ENCODE measurements around the gene BAIAP2. TPM values are rescaled to one million over a fixed set of nuclear protein-coding genes. Genes with fewer than 3 reads are reported as not detected.

Gene BAIAP2
- total RNA-seq, 2 donors from 2014 or later = 9.9 to 15.6 TPM

- no peaks in the 10 kb centered on the region for H3K36me3 ChIP-seq
- H3K27ac ChIP-seq = no peak overlapping the region
- no peak for ATAC-seq (ENCODE audit: insufficient number of reproducible peaks, low FRiP score, low read depth)
- no peak overlapping the region for H3K4me3 ChIP-seq
- no peak for DNase-seq (ENCODE audit: low spot score)
- peaks cover 3 to 11% of the 10 kb centered on the region in 2 donors for H3K4me1 ChIP-seq (ENCODE audit: control insufficient read depth in 1 of 2, low read depth in 2 of 2)
- H3K9me3 ChIP-seq = no peaks in the 10 kb centered on the region
- no peak for TF ChIP-seq CTCF (IDR thresholded peaks at IDR 0.05)
- no peaks in the 10 kb centered on the region for H3K27me3 ChIP-seq (replicated peaks; ENCODE audit: insufficient read depth)
These were observed 128.9 kb downstream of the BAIAP2 start for GRCh38 chr17:81163703-81164370.

- ATAC-seq (ENCODE audit: insufficient number of reproducible peaks, low FRiP score, low read depth) = no peak
- no peak for DNase-seq (ENCODE audit: low spot score)
- no peaks in the 10 kb centered on the region for H3K9me3 ChIP-seq
- no peak for TF ChIP-seq CTCF (IDR thresholded peaks at IDR 0.05)
- H3K4me1 ChIP-seq (ENCODE audit: control insufficient read depth in 1 of 2, low read depth in 2 of 2) = peaks cover 3 to 11% of the 10 kb centered on the region in 2 donors
- H3K36me3 ChIP-seq = no peaks in the 10 kb centered on the region
- H3K27me3 ChIP-seq (replicated peaks; ENCODE audit: insufficient read depth) = no peaks in the 10 kb centered on the region
- no peak overlapping the region for H3K27ac ChIP-seq
- peak overlapping the region; percentile 68 for H3K4me3 ChIP-seq
These were observed 129.7 kb downstream of the BAIAP2 start for GRCh38 chr17:81164371-81165245.

- peak within 1 kb of the TSS; percentile 68 for H3K4me3 ChIP-seq
- ATAC-seq (ENCODE audit: insufficient number of reproducible peaks, low FRiP score, low read depth) (no peak), DNase-seq (ENCODE audit: low spot score) (no peak)
- H3K4me1 ChIP-seq (ENCODE audit: control insufficient read depth in 1 of 2, low read depth in 2 of 2) = peaks cover 3 to 11% of the 10 kb centered on the region in 2 donors
- H3K27ac ChIP-seq = no peak within 1 kb of the TSS
- H3K36me3 ChIP-seq = no peaks in the 10 kb centered on the region
- no peak for TF ChIP-seq CTCF (IDR thresholded peaks at IDR 0.05)
- H3K27me3 ChIP-seq (replicated peaks; ENCODE audit: insufficient read depth) = no peaks in the 10 kb centered on the region
- H3K9me3 ChIP-seq = no peaks in the 10 kb centered on the region
These were observed 130.5 kb downstream of the BAIAP2 start, which contains the start of gene PVALEF for GRCh38 chr17:81165246-81166032. Gene PVALEF, plus strand, starts transcription at chr17:81165507. Its CDS starts 15,720 bp downstream, at chr17:81181227.

GRCh38 chr17:81166033-81166492, 131.1 kb downstream of the BAIAP2 start, which contains the start of gene AATK:
Gene AATK, minus strand, starts transcription at chr17:81166221. Its CDS starts 229 bp downstream, at chr17:81165992.
- no peak for DNase-seq (ENCODE audit: low spot score)
- no peak for TF ChIP-seq CTCF (IDR thresholded peaks at IDR 0.05)
- no peak for ATAC-seq (ENCODE audit: insufficient number of reproducible peaks, low FRiP score, low read depth)
- Histone ChIP-seq H3K36me3 (no peaks in the 10 kb centered on the region), H3K4me1 (ENCODE audit: control insufficient read depth in 1 of 2, low read depth in 2 of 2) (peaks cover 3 to 11% of the 10 kb centered on the region in 2 donors), H3K27ac (no peak within 1 kb of the TSS), H3K4me3 (peak within 1 kb of the TSS; percentile 68), H3K27me3 (replicated peaks; ENCODE audit: insufficient read depth) (no peaks in the 10 kb centered on the region), H3K9me3 (no peaks in the 10 kb centered on the region)

Other genes with a start within 250 kb of the BAIAP2 start
- 10 to 100 TPM; 20.2 to 38.0 TPM for gene CHMP6, start 43.3 kb upstream of the BAIAP2 start, total RNA-seq
- gene PVALEF, start 130.4 kb downstream of the BAIAP2 start, total RNA-seq = not detected
- 10 to 100 TPM in 1 of 2 donors, 1 to 10 TPM in 1; 6.1 to 19.8 TPM for gene AATK, start 131.1 kb downstream of the BAIAP2 start, total RNA-seq
- 10 to 100 TPM in 1 of 2 donors, 1 to 10 TPM in 1; 5.8 to 11.4 TPM for gene CEP131, start 187.8 kb downstream of the BAIAP2 start, total RNA-seq
- 10 to 100 TPM; 52.4 to 70.8 TPM for gene TEPSIN, start 203.9 kb downstream of the BAIAP2 start, total RNA-seq
- gene NDUFAF8, start 204.2 kb downstream of the BAIAP2 start, total RNA-seq = 10 to 100 TPM; 17.8 to 19.5 TPM